Large intestine (tissue), 3 donors: ENCODE measurements around the gene GLCCI1. TPM values are rescaled to one million over a fixed set of nuclear protein-coding genes. Genes with fewer than 3 reads are reported as not detected.
"Not testable (repeated sequence)": the region's sequence is repeated elsewhere in the genome, so short reads cannot be mapped to it uniquely, and the experiment has no call there.

Experiments
- DNase-seq, 2 donors: peaks; one replicate each; pipeline versions ENCODE4 v3.0.0 to v3.0.0-alpha.2; 2013
- H3K27ac ChIP-seq: one replicate; pipeline ENCODE4 v1.5.1; 2013; ENCODE audit warnings: low read length
- H3K27me3 ChIP-seq: 2 replicates; pipeline ENCODE4 v1.6.1; 2013; ENCODE audit warnings: low read length; ENCODE audit not compliant: control insufficient read depth, insufficient read depth
- H3K36me3 ChIP-seq: 2 replicates; pipeline ENCODE4 v1.6.1; 2013; ENCODE audit warnings: low read length; ENCODE audit not compliant: control insufficient read depth, insufficient read depth
- H3K4me1 ChIP-seq: one replicate; pipeline ENCODE4 v1.6.1; 2013; ENCODE audit warnings: low read length; ENCODE audit not compliant: control insufficient read depth, insufficient read depth
- H3K4me3 ChIP-seq: one replicate; pipeline ENCODE4 v1.5.1; 2013; ENCODE audit warnings: low read length
- H3K9me3 ChIP-seq: one replicate; pipeline ENCODE4 v1.6.1; 2013; ENCODE audit warnings: mild to moderate bottlenecking, low read depth, low read length, moderate library complexity; ENCODE audit not compliant: control insufficient read depth
- WGBS: methylation state at CpG from one replicate; pipeline ENCODE4 v1.1.5; 2013; ENCODE audit warnings: low lambda C conversion rate; ENCODE audit not compliant: insufficient coverage; 5-methylcytosine and 5-hydroxymethylcytosine counted together
- polyA plus RNA-seq: library from polyadenylated mRNA; unstranded; fragments of 120-200 nt; gene quantifications from one replicate; pipeline ENCODE4 v1.2.1, GENCODE V29; 2013

The GLCCI1 gene
- polyA plus RNA-seq, 1 donor = 13.8 TPM

DNA sequence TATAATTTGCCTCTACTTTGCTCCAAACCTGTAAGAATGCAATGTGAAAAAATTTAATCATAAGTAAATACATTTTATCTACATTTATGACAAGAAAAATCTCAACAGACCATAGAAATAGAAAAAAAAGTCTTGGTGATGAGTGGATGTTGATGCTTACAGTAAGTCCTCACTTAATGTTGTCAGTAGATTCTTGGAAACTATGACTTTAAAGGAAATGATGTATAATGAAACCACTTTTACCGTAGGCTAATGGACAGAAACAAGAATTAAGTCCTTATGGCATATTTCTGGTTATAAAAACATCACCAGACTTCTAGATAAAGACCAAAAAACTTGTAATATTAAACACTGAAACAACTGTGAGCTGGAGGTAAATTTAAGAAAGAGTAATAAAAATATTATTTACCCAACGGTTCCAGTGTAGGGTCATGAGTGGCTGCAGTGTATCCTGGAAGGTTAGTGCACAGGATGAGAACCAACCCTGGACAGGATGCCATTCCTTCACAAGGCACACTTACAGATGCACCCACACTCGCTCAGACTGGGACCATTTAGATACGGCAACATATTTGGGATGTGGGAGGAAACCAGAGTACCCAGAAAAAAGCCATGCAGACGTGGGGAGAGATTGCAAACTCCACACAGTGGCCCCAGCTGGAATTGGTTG is 76.3 kb downstream of the GLCCI1 start:
- H3K4me3 ChIP-seq = no peak overlapping the region
- H3K4me1 ChIP-seq = no peaks in the 10 kb centered on the region
- H3K27me3 ChIP-seq = no peaks in the 10 kb centered on the region
- peaks cover 2% of the 10 kb centered on the region for H3K36me3 ChIP-seq
- whole genome bisulfite sequencing = 100% methylated on average over 1 of the region's 5 CpGs
- no peak overlapping the region for H3K27ac ChIP-seq
- DNase-seq = no peak
- peaks cover 5% of the 10 kb centered on the region for H3K9me3 ChIP-seq

DNA sequence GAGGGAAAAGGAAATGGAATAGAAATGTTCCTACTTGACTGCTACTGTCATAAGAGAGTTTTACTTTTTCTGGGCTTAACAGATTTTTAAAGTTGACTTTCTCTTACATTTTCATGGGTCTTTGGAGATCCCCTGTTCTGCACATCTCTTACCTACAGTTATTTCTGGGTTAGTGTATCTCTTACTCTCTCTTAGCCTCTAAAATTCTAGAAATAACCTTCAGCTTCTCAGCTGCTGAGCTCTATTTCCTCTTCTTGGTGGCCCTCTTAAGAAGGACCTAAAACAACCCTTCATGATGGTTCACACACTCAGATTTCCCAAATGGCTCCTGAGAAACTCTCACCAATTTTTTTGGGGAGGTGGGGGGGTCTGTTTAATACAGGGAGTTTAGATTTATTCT is 79.5 kb downstream of the GLCCI1 start:
- H3K36me3 ChIP-seq, H3K9me3 ChIP-seq, H3K27ac ChIP-seq, DNase-seq, H3K4me3 ChIP-seq, H3K27me3 ChIP-seq, H3K4me1 ChIP-seq: not testable (repeated sequence)

DNA sequence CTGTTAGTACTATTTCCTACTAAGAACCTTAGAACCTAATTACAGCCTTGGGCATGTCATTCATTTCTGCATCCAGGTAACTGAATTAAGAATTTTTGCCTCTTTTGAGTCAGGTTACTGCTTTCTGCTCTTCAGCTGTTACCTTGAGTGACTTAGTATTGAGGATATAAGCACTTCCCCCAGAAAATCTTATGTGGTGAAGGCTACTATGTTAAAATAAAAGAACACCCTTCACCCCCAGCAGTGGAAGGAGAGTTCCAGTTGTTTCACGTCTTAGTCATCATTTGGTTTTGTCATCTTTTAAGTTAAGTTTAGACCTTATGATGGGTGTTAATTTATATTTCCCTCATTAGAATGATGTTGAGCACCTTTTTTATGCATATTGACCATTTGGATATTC is 82.8 kb downstream of the GLCCI1 start:
- no peak overlapping the region for H3K27ac ChIP-seq
- H3K36me3 ChIP-seq = peaks cover 3% of the 10 kb centered on the region
- DNase-seq = no peak
- H3K9me3 ChIP-seq = peaks cover 9% of the 10 kb centered on the region
- no peaks in the 10 kb centered on the region for H3K27me3 ChIP-seq
- no peaks in the 10 kb centered on the region for H3K4me1 ChIP-seq
- H3K4me3 ChIP-seq = no peak overlapping the region
- WGBS = no CpG with 5 or more reads among the region's 1 CpG

DNA sequence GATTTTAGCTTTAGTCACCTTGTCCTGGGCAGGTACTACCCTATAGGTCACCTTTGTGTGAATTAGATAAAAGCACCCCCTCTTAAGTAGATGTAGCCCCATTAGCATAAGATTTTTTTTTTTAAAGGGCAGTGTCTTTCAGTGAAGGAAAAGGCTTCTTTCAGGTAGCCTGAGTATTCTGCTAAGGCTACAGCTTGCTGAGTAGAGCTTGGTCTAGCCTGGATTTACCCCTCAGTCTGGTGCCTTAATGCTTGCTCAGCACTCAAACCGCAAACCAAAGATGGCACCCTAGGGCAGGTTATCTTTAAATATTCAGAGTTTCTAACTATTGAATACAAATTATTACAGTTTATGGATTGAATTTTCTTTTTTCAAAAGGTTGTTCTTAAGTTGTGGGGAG is 83.4 kb downstream of the GLCCI1 start:
- WGBS = 100% methylated on average over 1 of the region's 1 CpG
- Histone ChIP-seq H3K9me3 (peaks cover 9% of the 10 kb centered on the region), H3K27me3 (no peaks in the 10 kb centered on the region), H3K4me1 (no peaks in the 10 kb centered on the region), H3K27ac (no peak overlapping the region), H3K36me3 (peaks cover 5% of the 10 kb centered on the region), H3K4me3 (no peak overlapping the region)
- no peak for DNase-seq

DNA sequence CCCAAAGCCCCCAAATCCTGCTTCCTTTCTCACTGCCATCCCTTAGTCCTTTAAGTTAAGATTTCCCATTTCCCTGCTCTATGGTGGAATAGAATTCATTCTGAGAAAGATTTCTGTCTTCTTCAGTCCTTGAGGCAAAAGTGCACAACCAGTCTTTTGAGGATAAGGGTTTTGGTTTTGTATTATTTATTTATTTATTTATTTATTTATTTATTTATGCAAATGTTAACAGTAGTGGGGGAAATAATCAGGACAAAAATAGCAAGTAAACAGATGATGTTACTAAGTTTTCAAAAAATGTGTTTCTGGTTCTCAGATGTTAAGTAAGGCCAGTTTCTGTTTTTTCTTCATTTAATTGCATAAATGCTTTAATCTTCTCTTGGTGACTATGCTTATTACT is 84.2 kb downstream of the GLCCI1 start:
- no peak for DNase-seq
- Histone ChIP-seq H3K27me3 (no peaks in the 10 kb centered on the region), H3K27ac (no peak overlapping the region), H3K4me3 (no peak overlapping the region), H3K9me3 (peaks cover 4% of the 10 kb centered on the region), H3K4me1 (no peaks in the 10 kb centered on the region), H3K36me3 (peaks cover 5% of the 10 kb centered on the region)

DNA sequence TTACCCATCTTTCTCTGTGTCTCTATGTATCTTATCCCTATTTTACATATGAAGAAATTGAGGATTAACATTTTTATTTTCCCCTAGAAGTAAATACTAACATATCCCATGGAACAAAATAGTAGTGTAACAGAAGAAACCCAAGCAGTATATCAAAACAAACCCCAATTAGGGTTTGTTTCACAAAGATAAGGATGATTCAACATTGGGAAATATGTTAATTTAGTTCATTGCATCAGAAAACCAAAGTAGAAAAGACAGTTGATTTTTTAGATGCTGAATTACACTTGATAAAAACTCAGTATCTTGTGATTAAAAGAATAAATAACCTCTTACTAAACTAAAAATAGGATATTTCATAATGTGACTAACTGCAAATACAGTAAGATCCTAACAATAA is 87.8 kb downstream of the GLCCI1 start:
- Histone ChIP-seq H3K4me1 (no peaks in the 10 kb centered on the region), H3K4me3 (no peak overlapping the region), H3K27me3 (no peaks in the 10 kb centered on the region), H3K9me3 (peaks cover 4% of the 10 kb centered on the region), H3K36me3 (peaks cover 7% of the 10 kb centered on the region), H3K27ac (no peak overlapping the region)
- DNase-seq = no peak

DNA sequence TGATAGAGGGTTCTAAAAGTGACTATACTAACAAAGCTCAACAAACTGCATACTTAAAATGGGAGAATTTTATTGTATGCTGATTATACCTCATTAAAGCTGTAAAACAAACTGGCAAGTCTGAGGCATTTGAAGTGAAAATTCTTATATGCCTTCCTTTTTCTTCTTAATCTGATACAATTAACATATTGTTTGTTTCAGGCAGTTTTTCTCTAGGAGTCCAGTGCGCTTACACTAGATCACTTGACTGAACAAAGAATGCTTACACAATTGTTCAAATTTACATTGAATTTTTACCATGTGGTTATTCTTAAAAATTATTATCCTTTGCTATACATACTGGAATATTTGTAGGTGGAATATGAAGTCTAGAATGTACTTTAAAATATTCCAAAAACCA is 89.0 kb downstream of the GLCCI1 start:
- no peaks in the 10 kb centered on the region for H3K4me1 ChIP-seq
- H3K9me3 ChIP-seq = peaks cover 4% of the 10 kb centered on the region
- no peaks in the 10 kb centered on the region for H3K27me3 ChIP-seq
- no CpG with 5 or more reads among the region's 1 CpG for WGBS
- peaks cover 10% of the 10 kb centered on the region for H3K36me3 ChIP-seq
- H3K27ac ChIP-seq = no peak overlapping the region
- no peak overlapping the region for H3K4me3 ChIP-seq
- DNase-seq = no peak

DNA sequence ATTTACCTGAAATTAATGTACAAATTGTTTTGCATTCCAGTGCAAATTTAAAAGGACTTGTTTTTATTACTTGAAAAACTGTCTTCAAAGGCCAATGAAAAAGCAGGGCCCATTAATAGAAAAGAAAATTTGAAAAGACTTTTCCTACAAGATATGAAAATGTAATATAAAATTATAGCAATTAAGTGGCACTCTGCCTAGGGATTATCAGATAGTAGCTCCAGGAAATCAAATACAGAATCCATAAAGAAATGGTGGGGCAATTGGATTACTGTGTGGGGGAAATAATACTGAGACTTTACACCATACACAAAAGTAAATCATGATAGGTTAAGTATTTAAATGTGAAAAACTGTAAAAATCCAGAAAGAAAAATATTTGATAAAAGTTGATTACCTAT is 89.7 kb downstream of the GLCCI1 start:
- no peak for DNase-seq
- H3K27ac ChIP-seq = no peak overlapping the region
- H3K9me3 ChIP-seq = peaks cover 4% of the 10 kb centered on the region
- H3K4me3 ChIP-seq = no peak overlapping the region
- H3K27me3 ChIP-seq = no peaks in the 10 kb centered on the region
- no peaks in the 10 kb centered on the region for H3K4me1 ChIP-seq
- peaks cover 13% of the 10 kb centered on the region for H3K36me3 ChIP-seq

DNA sequence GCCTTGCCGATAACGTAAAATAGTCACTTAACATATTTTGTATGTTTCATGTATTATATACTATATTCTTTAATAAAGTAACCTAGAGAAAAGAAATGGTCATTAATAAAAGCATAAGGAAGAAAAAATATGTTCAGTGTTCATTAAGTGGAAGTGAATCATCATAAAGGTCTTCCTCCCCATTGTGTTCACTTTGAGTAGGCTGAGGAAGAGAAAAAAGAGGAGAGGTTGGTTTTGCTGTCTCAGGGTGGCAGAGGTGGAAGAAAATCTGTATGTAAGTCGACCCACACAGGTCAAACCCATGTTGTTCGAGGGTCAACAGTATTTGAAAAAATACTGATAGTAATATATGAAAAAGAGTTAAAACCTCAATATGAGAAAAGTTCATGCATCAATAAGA is 90.3 kb downstream of the GLCCI1 start:
- H3K27ac ChIP-seq = no peak overlapping the region
- H3K36me3 ChIP-seq = peaks cover 13% of the 10 kb centered on the region
- no peaks in the 10 kb centered on the region for H3K27me3 ChIP-seq
- peaks cover 4% of the 10 kb centered on the region for H3K9me3 ChIP-seq
- WGBS = 100% methylated on average over 3 of the region's 4 CpGs
- no peaks in the 10 kb centered on the region for H3K4me1 ChIP-seq
- H3K4me3 ChIP-seq = no peak overlapping the region
- no peak for DNase-seq

DNA sequence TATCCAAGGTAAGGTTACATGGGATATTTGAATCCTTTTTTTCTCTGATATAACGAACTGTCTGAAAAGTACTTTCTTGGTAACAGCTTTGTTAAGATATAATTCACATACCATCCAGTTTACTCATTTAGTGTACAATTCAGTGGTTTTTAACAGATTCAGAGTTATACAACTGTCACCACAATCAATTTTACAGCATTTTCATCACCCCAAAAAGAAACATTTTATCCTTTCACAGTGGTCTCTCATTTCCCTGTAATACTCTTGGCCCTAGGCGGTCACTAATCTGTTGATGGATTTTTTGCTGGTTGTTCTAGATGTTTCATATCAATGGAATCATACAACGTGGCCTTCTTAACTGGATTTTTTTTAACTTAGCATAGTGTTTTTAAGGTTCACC is 91.6 kb downstream of the GLCCI1 start:
- Histone ChIP-seq H3K36me3 (peaks cover 13% of the 10 kb centered on the region), H3K9me3 (peaks cover 4% of the 10 kb centered on the region), H3K27me3 (no peaks in the 10 kb centered on the region), H3K4me3 (no peak overlapping the region), H3K4me1 (no peaks in the 10 kb centered on the region), H3K27ac (no peak overlapping the region)
- no peak for DNase-seq
- 100% methylated on average over 1 of the region's 3 CpGs for WGBS

DNA sequence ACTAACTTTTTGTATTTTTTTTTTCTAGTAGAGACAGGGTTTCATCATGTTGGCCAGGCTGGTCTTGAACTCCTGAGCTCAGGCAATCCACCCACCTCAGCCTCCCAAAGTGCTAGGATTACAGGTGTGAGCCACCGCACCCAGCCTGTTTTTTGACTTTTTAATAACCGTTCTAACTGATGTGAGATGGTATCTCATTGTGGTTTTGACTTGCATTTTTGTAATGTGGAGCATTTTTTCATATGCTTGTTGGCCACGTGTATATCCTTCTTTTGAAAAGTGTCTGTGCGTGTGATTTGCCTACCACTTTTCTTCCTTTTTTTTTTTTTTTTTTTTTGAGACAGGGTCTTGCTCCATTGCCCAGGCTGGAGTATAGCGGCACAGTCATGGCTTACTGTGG is 94.7 kb downstream of the GLCCI1 start:
- WGBS = 100% methylated on average over 1 of the region's 5 CpGs
- H3K4me3 ChIP-seq, H3K27me3 ChIP-seq, DNase-seq, H3K9me3 ChIP-seq, H3K36me3 ChIP-seq, H3K27ac ChIP-seq, H3K4me1 ChIP-seq: not testable (repeated sequence)
